Measurements from ENCODE around the gene HOXD12.

The HOXD12 gene

GRCh38 chr2:176092270-176093144 lies 7.1 kb upstream of the HOXD12 start, which contains the start of gene HOXD13:
HOXD13 (plus strand) TSS chr2:176092721; CDS start chr2:176092891, 170 bp downstream.
- H3K4me1 ChIP-seq (ENCODE audit: control insufficient read depth in 5 of 5, insufficient read depth in 5 of 5, low read length in 5 of 5), result peaks cover 2 to 39% (median 34%) of the 10 kb centered on the region in 5 donors
- H3K36me3 ChIP-seq (ENCODE audit: control insufficient read depth in 5 of 5, insufficient read depth in 5 of 5, low read length in 5 of 5), result no peaks in the 10 kb centered on the region
- H3K4me3 ChIP-seq (ENCODE audit: low read depth in 1 of 5, low read length in 5 of 5), result peak within 1 kb of the TSS in 4 of 5 donors; percentile 32 to 64 (median 44)
- no peak within 1 kb of the TSS for H3K27ac ChIP-seq (ENCODE audit: low read depth, low read length)
- H3K9ac ChIP-seq (ENCODE audit: low read length in 5 of 5), result no peak within 1 kb of the TSS
- peaks cover 0 to 2% (median 0%) of the 10 kb centered on the region in 5 donors for H3K9me3 ChIP-seq (ENCODE audit: control insufficient read depth in 5 of 5, low read length in 5 of 5)
- peaks cover 81 to 95% (median 85%) of the 10 kb centered on the region in 5 donors for H3K27me3 ChIP-seq (ENCODE audit: control insufficient read depth in 5 of 5, insufficient read depth in 4 of 5, low read length in 5 of 5)

DNA sequence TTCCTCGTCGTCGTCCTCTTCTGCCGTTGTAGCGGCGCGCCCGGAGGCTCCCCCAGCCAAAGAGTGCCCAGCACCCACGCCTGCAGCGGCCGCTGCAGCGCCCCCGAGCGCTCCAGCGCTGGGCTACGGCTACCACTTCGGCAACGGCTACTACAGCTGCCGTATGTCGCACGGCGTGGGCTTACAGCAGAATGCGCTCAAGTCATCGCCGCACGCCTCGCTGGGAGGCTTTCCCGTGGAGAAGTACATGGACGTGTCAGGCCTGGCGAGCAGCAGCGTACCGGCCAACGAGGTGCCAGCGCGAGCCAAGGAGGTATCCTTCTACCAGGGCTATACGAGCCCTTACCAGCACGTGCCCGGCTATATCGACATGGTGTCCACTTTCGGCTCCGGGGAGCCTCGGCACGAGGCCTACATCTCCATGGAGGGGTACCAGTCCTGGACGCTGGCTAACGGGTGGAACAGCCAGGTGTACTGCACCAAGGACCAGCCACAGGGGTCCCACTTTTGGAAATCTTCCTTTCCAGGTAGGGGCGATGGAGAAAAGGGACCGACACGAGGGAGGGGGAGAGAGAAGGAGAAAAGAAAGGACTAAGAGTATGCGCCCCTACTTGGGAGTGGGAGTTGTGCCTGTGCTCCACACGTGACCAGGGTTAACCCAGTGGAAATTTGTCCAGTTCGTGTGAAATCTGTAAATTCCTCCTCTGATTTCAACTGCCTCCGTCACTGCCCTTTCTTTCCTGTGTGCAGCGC lies 6.3 kb upstream of the HOXD12 start:
- H3K36me3 ChIP-seq (ENCODE audit: control insufficient read depth in 5 of 5, insufficient read depth in 5 of 5, low read length in 5 of 5), result no peaks in the 10 kb centered on the region
- no peak overlapping the region for H3K27ac ChIP-seq (ENCODE audit: low read depth, low read length)
- peaks cover 80 to 95% (median 85%) of the 10 kb centered on the region in 5 donors for H3K27me3 ChIP-seq (ENCODE audit: control insufficient read depth in 5 of 5, insufficient read depth in 4 of 5, low read length in 5 of 5)
- peak overlapping the region in 4 of 5 donors; percentile 32 to 64 (median 44) for H3K4me3 ChIP-seq (ENCODE audit: low read depth in 1 of 5, low read length in 5 of 5)
- peaks cover 0 to 2% (median 0%) of the 10 kb centered on the region in 5 donors for H3K9me3 ChIP-seq (ENCODE audit: control insufficient read depth in 5 of 5, low read length in 5 of 5)
- peaks cover 2 to 40% (median 34%) of the 10 kb centered on the region in 5 donors for H3K4me1 ChIP-seq (ENCODE audit: control insufficient read depth in 5 of 5, insufficient read depth in 5 of 5, low read length in 5 of 5)
- H3K9ac ChIP-seq (ENCODE audit: low read length in 5 of 5), result no peak overlapping the region

GRCh38 chr2:176093898-176094249 lies 5.7 kb upstream of the HOXD12 start:
- peaks cover 0 to 2% (median 0%) of the 10 kb centered on the region in 5 donors for H3K9me3 ChIP-seq (ENCODE audit: control insufficient read depth in 5 of 5, low read length in 5 of 5)
- no peak overlapping the region for H3K4me3 ChIP-seq (ENCODE audit: low read depth in 1 of 5, low read length in 5 of 5)
- H3K27me3 ChIP-seq (ENCODE audit: control insufficient read depth in 5 of 5, insufficient read depth in 4 of 5, low read length in 5 of 5), result peaks cover 82 to 95% (median 85%) of the 10 kb centered on the region in 5 donors
- H3K36me3 ChIP-seq (ENCODE audit: control insufficient read depth in 5 of 5, insufficient read depth in 5 of 5, low read length in 5 of 5), result no peaks in the 10 kb centered on the region
- no peak overlapping the region for H3K9ac ChIP-seq (ENCODE audit: low read length in 5 of 5)
- peaks cover 2 to 38% (median 32%) of the 10 kb centered on the region in 5 donors for H3K4me1 ChIP-seq (ENCODE audit: control insufficient read depth in 5 of 5, insufficient read depth in 5 of 5, low read length in 5 of 5)
- H3K27ac ChIP-seq (ENCODE audit: low read depth, low read length), result no peak overlapping the region

DNA sequence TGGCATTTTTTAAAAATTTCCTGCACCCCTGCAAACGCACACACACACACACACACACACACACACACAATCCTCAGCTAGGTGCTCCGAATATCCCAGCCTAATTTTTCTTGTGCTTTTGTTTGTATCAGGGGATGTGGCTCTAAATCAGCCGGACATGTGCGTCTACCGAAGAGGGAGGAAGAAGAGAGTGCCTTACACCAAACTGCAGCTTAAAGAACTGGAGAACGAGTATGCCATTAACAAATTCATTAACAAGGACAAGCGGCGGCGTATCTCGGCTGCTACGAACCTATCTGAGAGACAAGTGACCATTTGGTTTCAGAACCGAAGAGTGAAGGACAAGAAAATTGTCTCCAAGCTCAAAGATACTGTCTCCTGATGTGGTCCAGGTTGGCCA lies 5.2 kb upstream of the HOXD12 start:
- Histone ChIP-seq H3K36me3 (ENCODE audit: control insufficient read depth in 5 of 5, insufficient read depth in 5 of 5, low read length in 5 of 5) (no peaks in the 10 kb centered on the region), H3K27me3 (ENCODE audit: control insufficient read depth in 5 of 5, insufficient read depth in 4 of 5, low read length in 5 of 5) (peaks cover 81 to 95% (median 85%) of the 10 kb centered on the region in 5 donors), H3K9ac (ENCODE audit: low read length in 5 of 5) (no peak overlapping the region), H3K4me3 (ENCODE audit: low read depth in 1 of 5, low read length in 5 of 5) (no peak overlapping the region), H3K4me1 (ENCODE audit: control insufficient read depth in 5 of 5, insufficient read depth in 5 of 5, low read length in 5 of 5) (peaks cover 2 to 42% (median 33%) of the 10 kb centered on the region in 5 donors), H3K9me3 (ENCODE audit: control insufficient read depth in 5 of 5, low read length in 5 of 5) (peaks cover 0 to 2% (median 0%) of the 10 kb centered on the region in 5 donors), H3K27ac (ENCODE audit: low read depth, low read length) (no peak overlapping the region)

GRCh38 chr2:176095421-176095820 lies 4.2 kb upstream of the HOXD12 start:
- no peaks in the 10 kb centered on the region for H3K36me3 ChIP-seq (ENCODE audit: control insufficient read depth in 5 of 5, insufficient read depth in 5 of 5, low read length in 5 of 5)
- peaks cover 2 to 51% (median 37%) of the 10 kb centered on the region in 5 donors for H3K4me1 ChIP-seq (ENCODE audit: control insufficient read depth in 5 of 5, insufficient read depth in 5 of 5, low read length in 5 of 5)
- H3K4me3 ChIP-seq (ENCODE audit: low read depth in 1 of 5, low read length in 5 of 5), result no peak overlapping the region
- H3K27ac ChIP-seq (ENCODE audit: low read depth, low read length), result no peak overlapping the region
- H3K9ac ChIP-seq (ENCODE audit: low read length in 5 of 5), result no peak overlapping the region
- peaks cover 0 to 2% (median 0%) of the 10 kb centered on the region in 5 donors for H3K9me3 ChIP-seq (ENCODE audit: control insufficient read depth in 5 of 5, low read length in 5 of 5)
- H3K27me3 ChIP-seq (ENCODE audit: control insufficient read depth in 5 of 5, insufficient read depth in 4 of 5, low read length in 5 of 5), result peaks cover 82 to 95% (median 85%) of the 10 kb centered on the region in 5 donors

GRCh38 chr2:176096243-176096985 lies 3.2 kb upstream of the HOXD12 start:
- H3K27me3 ChIP-seq (ENCODE audit: control insufficient read depth in 5 of 5, insufficient read depth in 4 of 5, low read length in 5 of 5), result peaks cover 84 to 95% (median 87%) of the 10 kb centered on the region in 5 donors
- no peak overlapping the region for H3K9ac ChIP-seq (ENCODE audit: low read length in 5 of 5)
- H3K36me3 ChIP-seq (ENCODE audit: control insufficient read depth in 5 of 5, insufficient read depth in 5 of 5, low read length in 5 of 5), result no peaks in the 10 kb centered on the region
- peak overlapping the region; percentile 38 to 65 (median 58) for H3K4me3 ChIP-seq (ENCODE audit: low read depth in 1 of 5, low read length in 5 of 5)
- H3K9me3 ChIP-seq (ENCODE audit: control insufficient read depth in 5 of 5, low read length in 5 of 5), result peaks cover 0 to 2% (median 0%) of the 10 kb centered on the region in 5 donors
- H3K27ac ChIP-seq (ENCODE audit: low read depth, low read length), result no peak overlapping the region
- peaks cover 2 to 53% (median 39%) of the 10 kb centered on the region in 5 donors for H3K4me1 ChIP-seq (ENCODE audit: control insufficient read depth in 5 of 5, insufficient read depth in 5 of 5, low read length in 5 of 5)

DNA sequence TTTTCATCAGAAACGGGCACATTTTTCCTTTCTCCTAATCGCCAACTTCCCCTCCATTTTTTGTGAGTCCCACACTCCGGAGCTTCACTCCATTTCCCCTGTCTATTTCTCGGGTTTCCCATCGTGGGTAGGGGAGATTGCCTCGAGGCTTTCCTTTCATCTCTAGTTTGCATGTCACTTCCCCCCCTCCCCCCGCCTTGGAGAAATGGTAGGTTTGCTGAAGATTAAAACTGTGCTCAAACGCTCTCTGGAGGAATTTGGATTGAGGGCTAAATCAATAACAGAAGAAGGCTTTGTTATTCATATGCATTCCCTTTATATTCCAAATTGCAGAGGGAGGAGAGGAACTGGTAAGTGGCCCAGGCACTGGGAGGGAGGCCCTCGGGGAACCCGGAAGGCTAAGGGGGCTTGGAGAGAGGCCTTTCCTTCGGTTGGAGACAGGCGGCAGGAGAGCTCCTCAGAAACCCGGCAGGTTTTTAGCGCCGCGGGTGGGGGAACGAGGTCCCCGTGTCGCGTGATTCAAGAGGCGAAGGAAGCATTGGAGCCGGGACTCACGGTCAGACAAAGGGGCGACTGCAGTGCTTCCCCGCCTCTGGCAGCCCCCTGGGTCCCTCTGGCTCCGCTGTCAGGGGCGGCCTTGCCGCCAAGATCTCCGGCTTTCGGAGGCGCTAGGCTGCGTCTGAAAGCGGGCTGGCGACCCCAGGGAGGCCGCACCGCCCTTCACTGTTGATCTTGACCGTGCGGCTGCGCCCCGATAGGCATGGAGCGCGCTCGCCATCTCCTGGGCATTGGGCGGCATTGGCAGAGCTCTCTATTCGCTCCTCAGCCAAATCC lies 2.4 kb upstream of the HOXD12 start:
- Histone ChIP-seq H3K4me3 (ENCODE audit: low read depth in 1 of 5, low read length in 5 of 5) (peak overlapping the region; percentile 38 to 65 (median 58)), H3K36me3 (ENCODE audit: control insufficient read depth in 5 of 5, insufficient read depth in 5 of 5, low read length in 5 of 5) (no peaks in the 10 kb centered on the region), H3K27me3 (ENCODE audit: control insufficient read depth in 5 of 5, insufficient read depth in 4 of 5, low read length in 5 of 5) (peaks cover 84 to 95% (median 87%) of the 10 kb centered on the region in 5 donors), H3K9me3 (ENCODE audit: control insufficient read depth in 5 of 5, low read length in 5 of 5) (peaks cover 0 to 2% (median 0%) of the 10 kb centered on the region in 5 donors), H3K9ac (ENCODE audit: low read length in 5 of 5) (peak overlapping the region in 1 of 5 donors; percentile 45), H3K4me1 (ENCODE audit: control insufficient read depth in 5 of 5, insufficient read depth in 5 of 5, low read length in 5 of 5) (peaks cover 0 to 47% (median 35%) of the 10 kb centered on the region in 5 donors), H3K27ac (ENCODE audit: low read depth, low read length) (no peak overlapping the region)

- Histone ChIP-seq H3K4me1 (ENCODE audit: control insufficient read depth in 5 of 5, insufficient read depth in 5 of 5, low read length in 5 of 5) (peaks cover 0 to 47% (median 33%) of the 10 kb centered on the region in 5 donors), H3K9me3 (ENCODE audit: control insufficient read depth in 5 of 5, low read length in 5 of 5) (peaks cover 0 to 2% (median 0%) of the 10 kb centered on the region in 5 donors), H3K36me3 (ENCODE audit: control insufficient read depth in 5 of 5, insufficient read depth in 5 of 5, low read length in 5 of 5) (no peaks in the 10 kb centered on the region), H3K4me3 (ENCODE audit: low read depth in 1 of 5, low read length in 5 of 5) (peak overlapping the region; percentile 7 to 65 (median 50)), H3K9ac (ENCODE audit: low read length in 5 of 5) (no peak overlapping the region), H3K27me3 (ENCODE audit: control insufficient read depth in 5 of 5, insufficient read depth in 4 of 5, low read length in 5 of 5) (peaks cover 86 to 98% (median 93%) of the 10 kb centered on the region in 5 donors), H3K27ac (ENCODE audit: low read depth, low read length) (no peak overlapping the region)
Observed at GRCh38 chr2:176097820-176098365, 1.7 kb upstream of the HOXD12 start.
